Naive B cell (primary cell): ENCODE measurements around the gene LHFPL2. TPM values are rescaled to one million over a fixed set of nuclear protein-coding genes. Genes with fewer than 3 reads are reported as not detected.

Experiments
- ATAC-seq, 2 donors: fragments of 150-1000 bp; cut with Tn5 transposase; 2 replicates each; pipeline ENCODE4 v1.10.0; 2021; ENCODE audit warnings: low read depth in 2 of 2, mild to moderate bottlenecking in 2 of 2, moderate library complexity in 2 of 2
- DNase-seq: peaks from one replicate; pipeline ENCODE4 v3.0.0; 2022
- H3K27ac Mint-ChIP-seq, 6 donors: one replicate each; pipeline ENCODE4 v1.8.0; 2020 to 2022; ENCODE audit warnings: mild to moderate bottlenecking in 6 of 6, mixed read lengths in 6 of 6, moderate library complexity in 5 of 6, inconsistent platforms in 2 of 6
- H3K27me3 Mint-ChIP-seq, 3 donors: one replicate each; pipeline ENCODE4 v1.8.0; 2021 to 2022; ENCODE audit warnings: mixed read lengths in 3 of 3, mild to moderate bottlenecking in 1 of 3
- H3K36me3 Mint-ChIP-seq, 2 donors: one replicate each; pipeline ENCODE4 v1.8.0; 2020 to 2022; ENCODE audit warnings: mixed read lengths in 2 of 2, inconsistent platforms in 1 of 2, mild to moderate bottlenecking in 1 of 2
- H3K4me1 Mint-ChIP-seq, 3 donors: one replicate each; pipeline ENCODE4 v1.8.0; 2020 to 2022; ENCODE audit warnings: mixed read lengths in 3 of 3, inconsistent platforms in 1 of 3, mild to moderate bottlenecking in 1 of 3, moderate library complexity in 1 of 3
- H3K4me3 Mint-ChIP-seq, 8 donors: one replicate each; pipeline ENCODE4 v1.8.0; 2020 to 2022; ENCODE audit warnings: mild to moderate bottlenecking in 8 of 8, mixed read lengths in 8 of 8, moderate library complexity in 8 of 8, inconsistent platforms in 2 of 8
- H3K9me3 Mint-ChIP-seq, 7 donors: one replicate each; pipeline ENCODE4 v1.8.0; 2020 to 2022; ENCODE audit warnings: mixed read lengths in 7 of 7, mild to moderate bottlenecking in 5 of 7, inconsistent platforms in 2 of 7, moderate library complexity in 1 of 7
- polyA plus RNA-seq, 6 donors: library from polyadenylated mRNA; unstranded; fragments of 300-500 nt; fragmentation: Illumina TruSeq; gene quantifications; one replicate each; pipeline ENCODE4 v1.2.3, GENCODE V29; 2021; ENCODE audit warnings: low read depth in 6 of 6

Gene LHFPL2
- polyA plus RNA-seq, 6 donors from 2014 or later: 8.1 to 15.0 (median 12.3) TPM

DNA sequence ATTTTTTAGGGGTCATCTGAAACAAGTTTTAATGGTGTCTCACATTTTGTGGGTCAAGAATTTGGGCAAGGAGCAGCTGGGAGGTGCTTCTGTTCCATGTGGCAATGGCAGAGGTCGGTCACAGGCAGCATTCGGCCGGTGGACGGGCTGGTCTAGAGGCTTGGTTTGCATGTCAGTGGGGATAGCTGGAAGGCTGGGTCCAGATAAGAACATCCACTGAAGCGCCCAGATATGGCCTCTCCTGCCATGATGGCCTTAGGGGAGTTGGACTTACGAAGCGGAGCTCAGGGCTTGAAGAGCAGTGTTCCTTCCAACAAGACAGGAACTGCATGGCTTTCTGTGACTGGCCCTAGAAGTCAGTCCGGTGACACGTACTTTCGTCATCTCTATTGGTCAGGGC, 30.3 kb downstream of the LHFPL2 start:
- H3K27me3 Mint-ChIP-seq: no peaks in the 10 kb centered on the region
- DNase-seq: no peak

DNA sequence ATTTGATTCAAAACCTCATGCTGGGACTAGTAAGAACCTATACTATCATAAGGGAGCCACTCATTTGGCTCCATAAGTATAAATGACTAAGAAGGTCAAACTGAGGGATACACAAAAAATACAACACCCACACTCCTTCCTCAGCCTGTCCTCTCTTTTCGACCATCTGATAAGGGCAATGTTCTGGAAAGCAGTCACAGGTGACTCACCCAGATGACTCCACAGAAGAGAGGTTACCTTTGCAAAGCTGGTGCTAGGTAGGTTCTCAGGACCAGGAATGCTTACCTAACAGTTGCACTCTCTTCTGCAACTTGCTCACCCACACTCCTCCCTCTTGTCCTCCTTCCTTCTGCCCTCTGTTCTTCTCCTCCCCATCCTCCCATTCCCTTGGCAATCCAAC, 32.9 kb downstream of the LHFPL2 start:
- H3K4me3 Mint-ChIP-seq: peak overlapping the region in 2 of 8 donors; percentile 17 to 31
- no peak for DNase-seq
- H3K36me3 Mint-ChIP-seq: peaks cover 12 to 30% of the 10 kb centered on the region in 2 donors
- peaks cover 0 to 7% (median 5%) of the 10 kb centered on the region in 3 donors for H3K4me1 Mint-ChIP-seq
- H3K27me3 Mint-ChIP-seq: no peaks in the 10 kb centered on the region
- no peak for ATAC-seq
- H3K27ac Mint-ChIP-seq: peak overlapping the region in 2 of 6 donors; percentile 1 to 22
- peaks cover 0 to 6% (median 5%) of the 10 kb centered on the region in 7 donors for H3K9me3 Mint-ChIP-seq

More for the DNA sequence above, 30.3 kb downstream of the LHFPL2 start:
- Mint-ChIP-seq H3K36me3 (peaks cover 26 to 33% of the 10 kb centered on the region in 2 donors), H3K4me3 (no peak overlapping the region), H3K4me1 (peaks cover 4 to 17% (median 14%) of the 10 kb centered on the region in 3 donors), H3K27ac (no peak overlapping the region), H3K9me3 (peaks cover 0 to 18% (median 7%) of the 10 kb centered on the region in 7 donors)
- ATAC-seq: no peak

DNA sequence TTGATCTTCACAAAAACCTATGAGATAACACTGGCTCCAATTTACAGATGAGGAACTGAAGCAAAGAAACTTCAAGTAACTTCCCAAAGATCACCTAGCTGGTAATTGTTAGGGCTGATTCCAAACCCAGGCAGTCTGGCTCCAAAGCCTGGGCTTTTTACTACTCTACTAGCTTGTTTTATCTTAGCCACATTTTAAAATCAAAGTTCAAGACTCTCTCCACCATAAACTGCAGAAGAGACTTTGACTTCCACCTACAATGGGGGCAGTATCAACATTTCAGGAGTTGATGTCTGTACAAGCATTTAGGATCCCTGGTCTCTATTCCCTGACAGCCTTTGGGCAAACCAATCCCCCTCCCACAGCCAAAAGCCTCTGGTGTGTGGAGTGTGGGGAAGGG, 33.8 kb downstream of the LHFPL2 start:
- H3K36me3 Mint-ChIP-seq: peaks cover 9 to 25% of the 10 kb centered on the region in 2 donors
- no peak for DNase-seq
- no peak for ATAC-seq
- H3K27ac Mint-ChIP-seq: no peak overlapping the region
- no peaks in the 10 kb centered on the region for H3K9me3 Mint-ChIP-seq
- H3K27me3 Mint-ChIP-seq: no peaks in the 10 kb centered on the region
- peaks cover 0 to 7% (median 5%) of the 10 kb centered on the region in 3 donors for H3K4me1 Mint-ChIP-seq
- no peak overlapping the region for H3K4me3 Mint-ChIP-seq

DNA sequence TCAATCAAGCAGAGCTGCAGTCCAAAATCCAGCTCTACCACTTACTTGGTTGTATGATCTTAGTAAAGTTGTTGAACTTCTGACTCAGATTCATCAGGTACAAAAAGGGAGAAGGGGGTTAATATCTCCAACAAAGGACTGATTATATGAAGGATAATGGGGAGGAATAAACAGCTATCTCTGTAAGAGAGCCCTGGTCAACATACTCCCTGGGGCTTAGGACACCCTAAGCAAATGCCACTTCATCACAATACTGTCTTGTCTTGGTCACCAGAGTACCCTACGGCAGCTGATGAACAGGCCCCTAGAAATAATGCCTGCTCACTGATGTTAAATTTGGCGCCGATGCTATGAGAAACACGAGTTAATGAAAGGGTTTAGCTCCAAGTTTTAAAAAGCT, 34.8 kb downstream of the LHFPL2 start:
- no peak for DNase-seq
- peak overlapping the region in 1 of 6 donors; percentile 45 for H3K27ac Mint-ChIP-seq
- peaks cover 9 to 25% of the 10 kb centered on the region in 2 donors for H3K36me3 Mint-ChIP-seq
- no peaks in the 10 kb centered on the region for H3K27me3 Mint-ChIP-seq
- no peak overlapping the region for H3K4me3 Mint-ChIP-seq
- H3K4me1 Mint-ChIP-seq: peaks cover 0 to 7% (median 5%) of the 10 kb centered on the region in 3 donors
- no peak for ATAC-seq
- no peaks in the 10 kb centered on the region for H3K9me3 Mint-ChIP-seq

DNA sequence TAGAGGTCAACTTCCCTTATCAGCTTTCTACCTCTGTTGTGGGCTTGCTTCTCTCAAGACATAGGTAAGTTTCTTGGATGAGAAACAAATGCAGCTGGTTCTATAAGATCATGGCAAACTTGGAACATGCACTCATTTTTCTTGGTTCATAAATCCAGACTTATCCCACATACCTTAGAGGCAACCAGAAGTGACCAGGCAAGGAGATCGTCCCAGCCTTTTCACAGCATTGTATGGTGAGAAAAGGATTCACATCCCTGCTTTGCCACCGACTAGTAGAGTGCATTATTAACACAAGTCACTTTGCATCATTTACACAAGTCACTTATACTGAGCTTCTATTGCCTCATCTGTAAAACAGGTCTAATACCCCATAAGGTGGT, 35.4 kb downstream of the LHFPL2 start:
- no peak overlapping the region for H3K4me3 Mint-ChIP-seq
- no peaks in the 10 kb centered on the region for H3K27me3 Mint-ChIP-seq
- ATAC-seq (no peak), DNase-seq (no peak)
- peaks cover 0 to 7% (median 5%) of the 10 kb centered on the region in 3 donors for H3K4me1 Mint-ChIP-seq
- peaks cover 9 to 19% of the 10 kb centered on the region in 2 donors for H3K36me3 Mint-ChIP-seq
- H3K9me3 Mint-ChIP-seq: no peaks in the 10 kb centered on the region
- no peak overlapping the region for H3K27ac Mint-ChIP-seq

DNA sequence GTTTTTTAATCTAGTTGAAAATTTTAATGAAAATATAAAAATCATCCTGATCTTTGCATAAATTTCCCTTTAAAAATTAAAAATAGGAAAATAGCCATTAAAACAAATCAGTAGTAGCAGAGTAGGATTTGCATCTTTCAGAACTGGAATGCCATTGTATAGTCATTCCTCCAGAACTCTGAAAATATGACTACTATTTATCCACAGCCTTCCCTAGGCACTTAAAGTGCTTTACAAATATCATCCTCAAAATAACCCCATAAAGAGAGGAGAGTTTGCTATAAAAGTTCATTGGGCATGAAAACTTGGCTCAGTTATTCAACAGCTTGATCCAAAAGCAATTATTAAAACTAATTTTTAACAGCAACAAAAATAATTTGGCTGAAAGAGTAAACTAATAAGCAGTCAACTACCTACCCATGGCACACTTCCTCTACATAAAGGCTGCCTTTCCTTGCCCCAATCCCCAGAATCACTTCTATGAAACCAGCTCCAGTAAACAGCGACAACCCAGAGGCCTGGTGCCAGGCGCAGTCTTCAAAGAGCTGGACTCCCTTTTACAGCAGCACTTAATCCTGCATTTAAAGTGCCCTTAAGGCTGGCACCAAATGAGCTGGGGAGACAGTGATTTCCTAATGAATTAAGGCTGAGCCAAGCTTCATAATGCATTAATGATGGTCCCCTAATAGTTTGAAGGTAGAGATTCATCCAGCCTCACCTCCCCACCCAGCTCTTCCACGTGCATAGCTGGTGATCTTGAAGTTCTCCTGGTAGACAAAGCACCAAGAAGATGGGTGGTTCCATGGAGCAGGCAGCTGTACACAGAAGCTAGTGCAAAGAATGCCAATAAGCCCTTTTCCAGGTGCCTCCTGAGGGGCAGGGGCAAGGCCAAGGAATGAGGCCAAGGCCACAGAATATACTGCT, 36.1 kb downstream of the LHFPL2 start:
- Mint-ChIP-seq H3K27me3 (no peaks in the 10 kb centered on the region), H3K4me1 (peaks cover 0 to 7% (median 5%) of the 10 kb centered on the region in 3 donors), H3K4me3 (no peak overlapping the region), H3K27ac (peak overlapping the region in 1 of 6 donors; percentile 5), H3K36me3 (peaks cover 16 to 23% of the 10 kb centered on the region in 2 donors), H3K9me3 (no peaks in the 10 kb centered on the region)
- ATAC-seq (no peak), DNase-seq (no peak)

DNA sequence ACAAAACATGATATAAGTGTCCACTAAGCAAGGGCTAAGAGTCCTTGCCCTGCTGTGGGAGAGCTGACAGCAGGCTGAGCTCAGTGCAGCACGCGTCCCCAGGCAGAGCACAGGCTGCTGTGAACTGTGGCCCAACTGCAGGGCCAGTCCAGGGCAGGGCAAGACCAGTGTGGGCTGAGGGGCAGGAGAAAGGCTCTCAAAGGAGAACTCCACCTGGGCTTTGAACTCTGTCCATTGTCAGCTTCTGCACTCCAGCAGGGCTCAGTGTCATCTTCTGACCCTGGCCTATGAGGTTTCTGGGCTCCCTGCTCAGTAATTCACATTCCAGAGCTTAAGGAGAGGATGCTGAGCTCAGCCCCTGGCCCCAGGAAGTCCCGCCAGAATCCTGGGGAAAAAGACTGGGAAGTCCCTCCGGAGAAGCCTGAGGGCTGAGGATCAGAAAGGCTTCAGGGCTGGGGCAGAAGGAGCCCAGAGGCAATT, 37.4 kb downstream of the LHFPL2 start:
- H3K4me1 Mint-ChIP-seq: peaks cover 0 to 7% (median 0%) of the 10 kb centered on the region in 3 donors
- H3K27ac Mint-ChIP-seq: peak overlapping the region in 2 of 6 donors; percentile 17 to 85
- ATAC-seq (no peak), DNase-seq (no peak)
- no peaks in the 10 kb centered on the region for H3K27me3 Mint-ChIP-seq
- peaks cover 18% of the 10 kb centered on the region in 2 donors for H3K36me3 Mint-ChIP-seq
- no peaks in the 10 kb centered on the region for H3K9me3 Mint-ChIP-seq
- H3K4me3 Mint-ChIP-seq: no peak overlapping the region

DNA sequence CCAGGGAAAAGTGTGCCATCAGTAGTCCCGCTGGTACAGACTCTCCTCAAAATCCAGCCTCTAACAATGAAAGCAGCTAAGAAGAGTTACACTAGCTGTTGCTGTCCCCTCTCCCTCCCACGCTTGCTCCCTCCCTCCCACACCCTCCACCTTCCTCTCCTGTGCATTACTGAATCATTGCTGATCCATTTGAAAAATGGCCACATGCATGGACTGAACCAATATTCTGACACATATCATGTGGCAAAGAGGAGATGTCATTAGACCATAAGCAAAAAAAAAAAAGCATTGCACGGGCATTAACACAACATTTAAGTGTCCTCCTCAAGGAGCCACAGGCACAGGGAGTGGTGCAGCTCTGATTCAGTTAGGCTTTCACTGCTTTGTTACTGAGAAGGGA, 37.9 kb downstream of the LHFPL2 start:
- Mint-ChIP-seq H3K27me3 (no peaks in the 10 kb centered on the region), H3K27ac (no peak overlapping the region), H3K9me3 (no peaks in the 10 kb centered on the region), H3K36me3 (peaks cover 12 to 18% of the 10 kb centered on the region in 2 donors), H3K4me1 (peaks cover 0 to 5% (median 0%) of the 10 kb centered on the region in 3 donors), H3K4me3 (no peak overlapping the region)
- DNase-seq (no peak), ATAC-seq (no peak)

DNA sequence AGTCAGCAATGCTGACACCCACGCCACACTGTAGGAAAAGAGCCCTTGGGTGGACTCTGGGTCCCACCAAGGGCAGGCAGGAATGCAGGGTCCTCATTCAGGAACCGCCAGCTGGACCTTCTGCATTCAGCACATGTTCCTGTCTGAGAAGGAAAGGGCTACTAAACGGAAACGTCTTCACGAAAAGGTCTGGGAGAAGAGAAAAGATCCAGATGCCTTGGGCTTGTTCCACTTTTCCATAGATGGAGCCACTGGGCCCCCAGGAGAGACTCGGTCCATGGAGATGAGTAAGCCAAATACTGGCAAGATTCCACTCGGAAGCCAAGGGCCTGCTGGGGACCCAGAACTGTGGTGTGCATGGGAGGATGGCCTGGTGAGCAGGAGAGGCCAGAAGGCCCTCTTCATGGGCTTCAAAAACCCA, 38.4 kb downstream of the LHFPL2 start:
- no peak for DNase-seq
- Mint-ChIP-seq H3K27ac (peak overlapping the region in 2 of 6 donors; percentile 18 to 65), H3K36me3 (peaks cover 12 to 17% of the 10 kb centered on the region in 2 donors), H3K9me3 (no peaks in the 10 kb centered on the region), H3K27me3 (no peaks in the 10 kb centered on the region), H3K4me1 (peaks cover 0 to 4% (median 0%) of the 10 kb centered on the region in 3 donors), H3K4me3 (no peak overlapping the region)
- ATAC-seq: no peak

DNA sequence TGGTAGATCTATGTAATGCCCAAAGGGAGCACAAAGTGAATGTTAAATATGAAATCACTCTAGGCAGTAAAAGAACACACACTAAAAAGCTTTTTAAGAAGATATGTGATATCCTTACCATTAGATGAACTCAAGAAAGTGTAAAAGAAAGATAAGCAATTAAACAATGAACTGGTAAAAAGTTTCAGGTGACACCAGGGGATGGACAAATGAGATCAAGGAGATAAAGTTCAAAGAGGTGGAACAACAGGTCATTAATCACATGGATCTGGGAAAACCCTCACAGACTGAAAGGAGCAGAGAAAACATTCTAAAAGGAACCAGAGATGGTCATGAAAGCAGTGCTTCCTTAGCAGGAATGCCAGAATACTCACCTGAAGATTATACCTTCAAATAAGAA, 40.7 kb downstream of the LHFPL2 start:
- peaks cover 5 to 12% of the 10 kb centered on the region in 2 donors for H3K36me3 Mint-ChIP-seq
- ATAC-seq: no peak
- no peak for DNase-seq
- H3K27me3 Mint-ChIP-seq: no peaks in the 10 kb centered on the region
- H3K4me1 Mint-ChIP-seq: peaks cover 0 to 4% (median 0%) of the 10 kb centered on the region in 3 donors
- H3K9me3 Mint-ChIP-seq: no peaks in the 10 kb centered on the region
- no peak overlapping the region for H3K4me3 Mint-ChIP-seq
- H3K27ac Mint-ChIP-seq: peak overlapping the region in 3 of 6 donors; percentile 2 to 37 (median 18)

DNA sequence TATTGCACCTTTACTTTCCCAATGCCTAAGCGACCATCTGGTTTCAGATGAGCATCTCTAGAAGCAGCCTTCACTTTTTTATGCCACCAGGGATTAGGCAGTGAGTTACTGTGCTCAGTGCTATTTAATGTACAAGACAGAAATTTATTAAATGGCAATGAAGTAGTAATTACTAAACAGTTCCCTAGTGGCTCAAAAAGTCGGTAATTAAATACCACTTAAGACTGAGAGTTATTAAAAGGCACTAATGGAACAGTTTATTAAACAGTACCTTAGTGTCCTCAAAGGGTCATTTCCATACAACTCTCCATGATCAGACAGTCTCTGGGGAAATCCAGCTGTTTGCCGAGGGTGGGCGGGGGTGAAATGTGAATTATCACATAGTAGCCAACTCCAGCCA, 42.3 kb downstream of the LHFPL2 start:
- H3K4me1 Mint-ChIP-seq: peaks cover 0 to 4% (median 0%) of the 10 kb centered on the region in 3 donors
- ATAC-seq (no peak), DNase-seq (no peak)
- H3K27ac Mint-ChIP-seq: no peak overlapping the region
- H3K27me3 Mint-ChIP-seq: no peaks in the 10 kb centered on the region
- no peak overlapping the region for H3K4me3 Mint-ChIP-seq
- H3K36me3 Mint-ChIP-seq: peaks cover 5 to 12% of the 10 kb centered on the region in 2 donors
- H3K9me3 Mint-ChIP-seq: no peaks in the 10 kb centered on the region

DNA sequence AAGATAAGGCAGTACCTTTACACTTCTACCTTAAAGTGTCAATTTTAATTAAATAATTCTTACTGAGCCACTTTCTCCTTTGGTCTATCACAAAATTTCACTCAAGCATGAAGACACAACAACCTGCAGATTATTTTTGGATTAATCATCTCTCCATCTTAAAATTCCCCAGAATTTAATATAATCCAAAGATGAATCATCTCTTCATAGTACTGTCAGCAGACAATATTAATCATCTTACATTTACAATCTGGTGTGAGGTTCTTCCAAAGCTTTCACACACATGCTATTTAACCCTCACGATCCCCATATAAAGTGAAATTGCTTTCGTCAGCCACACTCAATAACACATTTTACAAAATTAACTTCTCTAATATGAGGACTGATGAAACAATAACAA, 43.0 kb downstream of the LHFPL2 start:
- no peaks in the 10 kb centered on the region for H3K27me3 Mint-ChIP-seq
- no peak overlapping the region for H3K4me3 Mint-ChIP-seq
- no peak overlapping the region for H3K27ac Mint-ChIP-seq
- DNase-seq (no peak), ATAC-seq (no peak)
- H3K4me1 Mint-ChIP-seq: no peaks in the 10 kb centered on the region
- H3K9me3 Mint-ChIP-seq: no peaks in the 10 kb centered on the region
- H3K36me3 Mint-ChIP-seq: peaks cover 5 to 12% of the 10 kb centered on the region in 2 donors

DNA sequence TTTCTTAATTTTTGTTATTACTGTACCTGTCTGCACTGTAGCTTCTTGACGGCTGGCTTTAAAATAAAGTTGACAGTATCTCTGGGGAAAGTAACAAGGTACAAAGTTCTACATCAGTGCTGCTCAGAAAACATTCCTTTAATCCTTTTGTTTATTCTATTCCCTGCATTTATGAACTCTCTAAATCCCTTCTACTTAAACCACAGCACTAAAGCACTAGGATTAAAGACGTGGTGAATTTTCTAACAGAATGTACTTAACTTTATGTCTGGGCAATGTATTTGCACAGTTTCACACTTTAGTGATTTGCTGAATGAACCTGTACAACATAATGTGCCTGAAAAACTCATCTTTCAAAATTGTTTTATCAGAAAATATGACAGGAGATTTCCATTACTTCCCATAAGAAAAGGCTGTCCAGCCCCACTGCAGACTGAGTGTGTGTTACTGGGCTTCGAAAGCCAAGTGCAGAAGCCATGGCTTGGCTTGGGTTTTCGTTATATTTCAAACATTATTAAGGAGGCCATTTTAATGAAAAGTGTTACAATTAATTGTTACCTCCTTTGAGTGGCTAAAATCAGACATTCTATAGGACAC, 43.8 kb downstream of the LHFPL2 start:
- H3K4me3 Mint-ChIP-seq: no peak overlapping the region
- ATAC-seq (no peak), DNase-seq (no peak)
- H3K36me3 Mint-ChIP-seq: peaks cover 5 to 12% of the 10 kb centered on the region in 2 donors
- H3K27ac Mint-ChIP-seq: peak overlapping the region in 1 of 6 donors; percentile 16
- no peaks in the 10 kb centered on the region for H3K27me3 Mint-ChIP-seq
- no peaks in the 10 kb centered on the region for H3K9me3 Mint-ChIP-seq
- no peaks in the 10 kb centered on the region for H3K4me1 Mint-ChIP-seq
